Osteocyte (in vitro differentiated cells): ENCODE measurements around the gene EXOC4. TPM values are rescaled to one million over a fixed set of nuclear protein-coding genes. Genes with fewer than 3 reads are reported as not detected.
"Not testable (repeated sequence)": the region's sequence is repeated elsewhere in the genome, so short reads cannot be mapped to it uniquely, and the experiment has no call there.

Experiments used
- DNase-seq: peaks from one replicate; pipeline ENCODE4 v3.0.0; 2021; ENCODE audit warnings: mixed read lengths; ENCODE audit not compliant: unreplicated experiment; ENCODE audit errors: extremely low spot score
- H3K27ac Mint-ChIP-seq: one replicate; pipeline ENCODE4 v1.8.0; 2021; ENCODE audit warnings: mild to moderate bottlenecking, mixed read lengths; ENCODE audit not compliant: unreplicated experiment
- H3K27me3 Mint-ChIP-seq: one replicate; pipeline ENCODE4 v1.8.0; 2021; ENCODE audit warnings: mixed read lengths; ENCODE audit not compliant: unreplicated experiment
- H3K36me3 Mint-ChIP-seq: one replicate; pipeline ENCODE4 v1.8.0; 2021; ENCODE audit warnings: mixed read lengths; ENCODE audit not compliant: unreplicated experiment
- H3K4me1 Mint-ChIP-seq: one replicate; pipeline ENCODE4 v1.8.0; 2021; ENCODE audit warnings: mixed read lengths; ENCODE audit not compliant: unreplicated experiment
- H3K4me3 Mint-ChIP-seq: one replicate; pipeline ENCODE4 v1.8.0; 2021; ENCODE audit warnings: mild to moderate bottlenecking, moderate library complexity, mixed read lengths; ENCODE audit not compliant: unreplicated experiment
- H3K9me3 Mint-ChIP-seq: one replicate; pipeline ENCODE4 v1.8.0; 2021; ENCODE audit warnings: mixed read lengths; ENCODE audit not compliant: unreplicated experiment
- CTCF ChIP-seq: fragments of 200-600 bp; sonication (generic); IDR thresholded peaks from 2 replicates; pipeline ENCODE4 v1.5.0; 2021; ENCODE audit warnings: antibody characterized with exemption, mild to moderate bottlenecking, moderate library complexity
- long read RNA-seq: library from polyadenylated mRNA; unstranded; transcript quantifications from one replicate; pipeline ENCODE4 v2.0.0, GENCODE V29; 2021
- total RNA-seq: library from RNA; stranded (reverse); gene quantifications from 2 replicates; pipeline ENCODE4 v1.2.1, GENCODE V29; 2021

EXOC4 gene
- 99.9 and 105 TPM in 2 replicates for total RNA-seq
- long read RNA-seq, full-length matches to known transcripts: 218 of 353 reads
- long read RNA-seq, partial matches to known transcripts: 101 of 353 reads
- long read RNA-seq, other reads (novel, unspliced or antisense): 34 of 353 reads

GRCh38 chr7:133252858-133253518 lies at the start of gene EXOC4:
EXOC4 (plus strand) TSS chr7:133253078.
- peak; percentile 96 for DNase-seq
- no peak for TF ChIP-seq CTCF
- H3K27ac Mint-ChIP-seq: peak within 1 kb of the TSS; percentile 96
- peaks cover 16% of the 10 kb centered on the region for H3K9me3 Mint-ChIP-seq
- H3K27me3 Mint-ChIP-seq: no peaks in the 10 kb centered on the region
- peak within 1 kb of the TSS; percentile 93 for H3K4me3 Mint-ChIP-seq
- H3K36me3 Mint-ChIP-seq: peaks cover 2% of the 10 kb centered on the region
- peaks cover 25% of the 10 kb centered on the region for H3K4me1 Mint-ChIP-seq

GRCh38 chr7:133203490-133203889 lies 49.4 kb upstream of the EXOC4 start:
- peaks cover 5% of the 10 kb centered on the region for H3K27me3 Mint-ChIP-seq
- H3K9me3 Mint-ChIP-seq: no peaks in the 10 kb centered on the region
- H3K4me3 Mint-ChIP-seq: no peak overlapping the region
- no peaks in the 10 kb centered on the region for H3K36me3 Mint-ChIP-seq
- no peak for DNase-seq
- H3K4me1 Mint-ChIP-seq: no peaks in the 10 kb centered on the region
- TF ChIP-seq CTCF: no peak
- no peak overlapping the region for H3K27ac Mint-ChIP-seq

- no peak for DNase-seq
- Mint-ChIP-seq H3K4me3 (no peak overlapping the region), H3K27ac (no peak overlapping the region), H3K36me3 (no peaks in the 10 kb centered on the region), H3K4me1 (no peaks in the 10 kb centered on the region), H3K9me3 (peaks cover 5% of the 10 kb centered on the region), H3K27me3 (peaks cover 38% of the 10 kb centered on the region)
- no peak for TF ChIP-seq CTCF
These were observed 45.2 kb upstream of the EXOC4 start for GRCh38 chr7:133207687-133208086.

- not testable (repeated sequence) for H3K36me3 Mint-ChIP-seq, H3K4me1 Mint-ChIP-seq, H3K27ac Mint-ChIP-seq, DNase-seq, H3K4me3 Mint-ChIP-seq, H3K9me3 Mint-ChIP-seq
- H3K27me3 Mint-ChIP-seq: peaks cover 39% of the 10 kb centered on the region
These were observed 42.1 kb upstream of the EXOC4 start for GRCh38 chr7:133210817-133211216.

GRCh38 chr7:133213772-133214171 lies 39.1 kb upstream of the EXOC4 start:
- not testable (repeated sequence) for DNase-seq, H3K4me1 Mint-ChIP-seq, H3K4me3 Mint-ChIP-seq, H3K27ac Mint-ChIP-seq, H3K36me3 Mint-ChIP-seq, H3K9me3 Mint-ChIP-seq
- peaks cover 59% of the 10 kb centered on the region for H3K27me3 Mint-ChIP-seq

GRCh38 chr7:133217773-133218172 lies 35.1 kb upstream of the EXOC4 start:
- Mint-ChIP-seq H3K27ac (no peak overlapping the region), H3K4me3 (no peak overlapping the region), H3K4me1 (no peaks in the 10 kb centered on the region), H3K36me3 (no peaks in the 10 kb centered on the region), H3K27me3 (peaks cover 41% of the 10 kb centered on the region), H3K9me3 (no peaks in the 10 kb centered on the region)
- no peak for DNase-seq
- TF ChIP-seq CTCF: no peak
